HG02798 (cell line): ENCODE data around the gene ALPK3.
"Not testable (repeated sequence)": the region's sequence is repeated elsewhere in the genome, so short reads cannot be mapped to it uniquely, and the experiment has no call there.

Experiments
- ATAC-seq: cut with Tn5 transposase; IDR thresholded peaks from one replicate; pipeline ENCODE4 v1.9.1; 2021; ENCODE audit warnings: mild to moderate bottlenecking; ENCODE audit not compliant: unreplicated experiment, poor library complexity

ALPK3 gene

DNA sequence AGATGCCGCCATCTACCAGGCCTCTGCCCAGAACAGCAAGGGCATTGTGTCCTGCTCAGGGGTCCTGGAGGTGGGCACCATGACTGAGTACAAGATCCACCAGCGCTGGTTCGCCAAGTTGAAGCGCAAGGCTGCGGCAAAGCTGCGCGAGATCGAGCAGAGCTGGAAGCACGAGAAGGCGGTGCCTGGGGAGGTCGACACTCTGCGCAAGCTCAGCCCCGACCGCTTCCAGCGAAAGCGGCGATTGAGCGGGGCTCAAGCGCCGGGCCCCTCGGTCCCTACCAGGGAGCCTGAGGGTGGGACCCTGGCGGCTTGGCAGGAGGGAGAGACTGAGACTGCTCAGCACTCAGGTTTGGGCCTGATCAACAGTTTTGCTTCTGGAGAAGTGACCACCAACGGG is 22.6 kb downstream of the ALPK3 start:
- no peak for ATAC-seq

DNA sequence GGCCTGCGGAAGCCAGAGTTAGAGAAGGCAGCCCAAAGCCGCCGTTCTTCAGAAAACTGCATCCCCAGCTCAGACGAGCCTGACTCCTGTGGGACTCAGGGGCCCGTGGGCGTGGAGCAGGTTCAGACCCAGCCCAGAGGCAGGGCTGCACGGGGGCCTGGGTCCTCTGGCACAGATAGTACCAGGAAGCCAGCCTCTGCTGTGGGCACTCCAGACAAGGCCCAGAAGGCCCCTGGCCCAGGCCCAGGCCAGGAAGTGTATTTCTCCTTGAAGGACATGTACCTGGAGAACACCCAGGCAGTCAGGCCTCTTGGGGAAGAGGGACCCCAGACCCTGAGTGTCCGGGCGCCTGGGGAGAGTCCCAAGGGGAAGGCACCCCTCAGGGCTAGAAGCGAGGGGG is 23.1 kb downstream of the ALPK3 start:
- ATAC-seq = no peak

DNA sequence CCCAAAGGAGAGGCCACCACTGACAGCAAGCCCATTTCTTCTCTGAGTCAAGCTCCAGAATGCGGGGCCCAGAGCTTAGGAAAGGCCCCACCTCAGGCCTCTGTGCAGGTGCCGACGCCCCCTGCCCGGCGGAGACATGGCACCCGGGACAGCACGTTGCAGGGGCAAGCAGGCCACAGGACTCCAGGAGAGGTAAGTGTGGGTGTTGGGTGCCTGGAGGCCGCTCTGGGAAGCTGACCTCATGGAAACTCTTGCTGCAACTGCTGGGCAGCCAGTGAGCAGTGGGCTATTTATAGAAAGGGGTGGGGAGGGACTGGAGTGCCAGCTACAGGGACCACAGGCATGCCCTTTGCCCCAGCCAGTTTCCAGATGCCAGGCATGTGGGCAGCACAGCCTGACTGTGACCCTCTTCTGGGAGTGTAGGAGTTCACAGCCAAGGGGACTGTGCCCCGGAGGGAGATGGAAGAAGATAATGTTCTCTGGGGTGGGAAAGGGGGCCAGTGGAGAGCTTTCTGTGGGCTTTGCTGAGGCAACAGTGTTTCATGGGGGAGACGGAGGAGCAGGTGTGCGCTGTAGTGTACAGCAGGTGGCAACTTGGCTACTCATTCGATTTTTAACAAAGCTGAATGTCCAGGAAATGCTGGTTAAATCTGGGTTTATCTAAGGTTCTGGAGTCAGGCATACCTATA is 23.7 kb downstream of the ALPK3 start:
- ATAC-seq = no peak

DNA sequence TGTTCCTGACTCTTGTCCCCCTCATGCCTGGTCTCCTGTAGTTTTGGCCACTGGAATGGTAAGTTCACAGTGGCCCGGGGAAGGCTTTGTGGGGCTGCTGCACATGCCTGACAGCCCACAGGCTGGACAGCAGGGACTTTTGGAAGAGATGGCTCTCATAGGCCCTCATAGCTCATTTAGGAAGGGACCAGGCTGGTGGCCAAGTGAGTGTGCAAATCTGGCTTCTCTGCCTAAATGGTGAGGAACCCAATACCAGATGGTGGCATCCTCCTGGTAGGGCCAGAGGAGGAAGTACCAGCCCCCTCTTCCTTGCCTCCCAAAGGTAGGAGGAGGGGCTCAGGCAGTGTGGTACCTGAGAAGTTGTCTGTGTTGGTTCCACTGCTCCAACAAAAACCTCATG is 25.6 kb downstream of the ALPK3 start:
- ATAC-seq = no peak

DNA sequence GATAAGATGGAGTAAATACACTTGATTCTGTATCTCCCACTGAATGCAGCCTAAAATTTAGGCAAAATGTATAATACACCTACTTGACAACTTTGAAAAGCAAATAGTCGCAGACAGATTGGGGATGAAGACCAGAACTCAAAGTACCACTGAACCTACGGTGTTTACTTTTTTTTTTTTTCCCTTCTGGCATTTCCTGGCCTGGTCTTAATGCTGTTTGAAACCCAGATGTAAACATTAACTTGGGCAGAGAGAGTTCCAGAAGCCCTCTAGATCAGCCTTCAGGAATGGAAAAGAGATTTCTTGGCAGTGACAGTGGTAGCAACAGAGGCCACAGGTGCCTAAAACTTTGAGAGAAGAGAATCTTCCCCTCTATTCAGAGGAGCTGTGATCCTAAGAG is 27.8 kb downstream of the ALPK3 start:
- ATAC-seq = no peak

DNA sequence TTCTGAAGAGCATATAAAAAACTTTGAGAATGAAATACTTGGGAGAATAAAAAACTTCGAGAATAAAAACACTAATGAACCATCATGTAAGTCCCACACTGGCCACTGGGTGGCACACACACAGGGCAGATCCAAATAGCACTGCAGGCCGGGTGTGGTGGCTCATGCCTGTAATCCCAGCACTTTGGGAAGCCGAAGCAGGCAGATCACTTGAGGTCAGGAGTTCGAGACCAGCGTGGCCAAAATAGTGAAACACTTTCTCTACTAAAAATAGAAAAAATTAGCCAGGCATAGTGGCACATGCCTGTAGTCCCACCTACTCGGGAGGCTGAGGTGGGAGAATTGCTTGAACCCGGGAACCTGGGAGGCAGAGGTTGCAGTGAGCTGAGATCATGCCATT is 28.5 kb downstream of the ALPK3 start:
- ATAC-seq = not testable (repeated sequence)

DNA sequence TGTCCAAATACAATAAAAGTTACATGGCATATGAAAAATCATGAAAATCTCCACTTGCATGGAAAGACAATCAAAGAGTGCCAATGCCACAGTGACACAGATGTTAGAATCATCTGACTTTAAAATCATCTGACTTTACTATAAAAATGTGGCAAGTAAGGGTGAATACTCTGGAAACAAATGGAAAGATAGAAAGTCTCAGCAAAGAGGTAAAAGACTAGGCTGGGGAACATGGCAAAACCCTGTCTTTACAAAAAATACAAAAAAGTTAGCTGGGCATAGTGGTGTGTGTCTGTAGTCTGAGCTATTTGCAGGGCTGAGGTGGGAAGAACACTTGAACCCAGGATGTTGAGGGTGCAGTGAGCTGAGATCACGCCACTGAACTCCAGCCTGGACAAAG is 29.1 kb downstream of the ALPK3 start:
- no peak for ATAC-seq

DNA sequence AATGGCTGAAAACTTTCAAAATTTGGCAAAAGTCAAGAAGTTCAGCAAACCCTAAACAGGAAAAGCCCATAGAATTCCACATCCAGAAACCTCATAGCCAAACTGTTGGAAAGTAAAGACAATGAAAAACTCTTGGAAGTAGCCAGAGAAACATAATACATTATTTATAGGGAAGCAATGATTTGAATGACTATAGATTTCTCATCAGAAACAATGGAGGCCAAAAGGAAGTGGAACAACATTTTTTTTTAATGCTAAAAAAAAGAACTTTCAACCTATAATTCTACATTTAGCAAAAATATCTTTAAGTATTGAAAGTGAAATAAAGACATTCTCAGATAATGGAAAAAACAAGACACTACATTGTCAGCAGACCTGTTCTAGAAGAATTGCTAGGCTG is 30.2 kb downstream of the ALPK3 start:
- no peak for ATAC-seq

DNA sequence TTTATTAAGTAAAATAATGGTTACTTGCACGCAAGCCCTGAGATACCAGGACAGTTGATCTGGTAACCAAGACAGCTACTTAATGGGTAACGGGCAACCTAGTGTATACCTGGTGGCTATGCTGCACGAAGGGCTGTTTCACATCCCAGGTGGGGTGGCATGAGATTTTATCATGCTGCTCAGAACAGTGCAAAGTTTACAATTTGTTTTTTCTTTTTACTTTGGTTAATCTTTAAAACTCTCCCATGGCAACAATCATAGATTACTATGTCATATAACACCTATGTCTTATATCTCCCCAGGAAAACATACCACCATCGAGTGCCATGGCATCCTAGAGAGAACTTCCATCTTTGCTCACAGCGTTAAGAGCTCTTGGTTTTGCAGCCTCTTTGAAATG is 35.1 kb downstream of the ALPK3 start:
- ATAC-seq = no peak

DNA sequence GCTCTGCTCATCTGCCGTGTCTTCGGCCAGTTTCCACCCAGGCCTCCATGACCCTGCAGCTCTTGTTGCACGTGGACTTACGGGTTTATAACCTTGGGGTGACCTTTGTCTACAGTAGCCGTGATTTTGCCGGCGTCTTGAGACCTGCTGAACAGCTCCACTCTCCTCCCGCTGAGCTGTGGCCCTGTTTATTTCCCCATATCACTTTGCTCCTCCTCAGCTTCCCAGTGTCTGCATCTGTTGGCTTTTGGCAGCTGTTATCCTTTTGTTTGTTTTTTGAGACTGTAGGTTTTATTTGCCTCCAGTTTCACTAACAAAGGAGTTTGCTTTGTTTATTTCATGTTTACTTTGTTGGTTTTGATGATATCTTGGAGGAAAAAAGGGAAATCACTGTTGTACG is 38.0 kb downstream of the ALPK3 start:
- ATAC-seq = no peak

DNA sequence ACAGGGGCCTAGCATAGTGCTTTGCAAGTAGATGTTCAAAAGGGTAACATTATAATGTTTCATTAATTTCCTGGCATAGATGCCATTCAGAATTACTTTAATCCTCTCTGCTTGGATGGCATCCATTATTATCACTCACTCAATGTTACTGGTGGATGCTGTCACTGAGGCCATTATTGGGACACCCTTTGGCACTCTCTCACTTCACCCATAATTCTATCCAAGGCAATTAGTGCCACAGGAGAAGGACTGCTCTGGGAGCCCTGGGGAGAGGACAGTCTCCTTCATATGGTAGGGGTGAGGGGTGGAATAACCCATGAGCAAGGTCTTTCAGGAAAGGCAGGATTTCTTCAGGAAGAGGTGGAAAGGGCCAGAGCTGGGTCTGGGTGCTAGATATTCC is 38.6 kb downstream of the ALPK3 start:
- ATAC-seq = no peak

DNA sequence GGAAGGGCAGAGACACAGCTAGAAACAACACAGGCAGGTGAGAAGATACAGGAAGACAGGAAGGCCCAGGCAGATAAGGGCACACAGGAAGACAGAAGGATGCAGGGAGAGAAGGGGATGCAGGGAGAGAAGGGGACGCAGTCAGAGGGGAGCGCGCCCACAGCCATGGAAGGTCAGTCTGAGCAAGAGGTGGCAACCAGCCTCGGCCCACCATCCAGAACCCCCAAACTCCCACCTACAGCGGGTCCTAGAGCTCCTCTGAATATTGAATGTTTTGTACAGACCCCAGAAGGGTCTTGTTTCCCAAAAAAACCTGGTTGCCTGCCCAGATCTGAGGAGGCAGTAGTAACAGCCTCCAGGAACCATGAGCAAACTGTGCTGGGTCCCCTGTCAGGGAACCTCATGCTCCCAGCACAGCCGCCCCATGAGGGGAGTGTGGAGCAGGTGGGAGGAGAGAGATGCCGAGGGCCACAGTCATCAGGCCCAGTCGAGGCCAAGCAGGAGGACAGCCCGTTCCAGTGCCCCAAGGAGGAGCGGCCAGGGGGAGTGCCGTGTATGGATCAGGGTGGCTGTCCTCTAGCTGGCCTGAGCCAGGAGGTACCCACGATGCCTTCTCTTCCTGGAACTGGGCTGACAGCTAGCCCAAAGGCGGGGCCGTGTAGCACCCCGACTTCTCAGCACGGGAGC is 39.7 kb downstream of the ALPK3 start:
- no peak for ATAC-seq

DNA sequence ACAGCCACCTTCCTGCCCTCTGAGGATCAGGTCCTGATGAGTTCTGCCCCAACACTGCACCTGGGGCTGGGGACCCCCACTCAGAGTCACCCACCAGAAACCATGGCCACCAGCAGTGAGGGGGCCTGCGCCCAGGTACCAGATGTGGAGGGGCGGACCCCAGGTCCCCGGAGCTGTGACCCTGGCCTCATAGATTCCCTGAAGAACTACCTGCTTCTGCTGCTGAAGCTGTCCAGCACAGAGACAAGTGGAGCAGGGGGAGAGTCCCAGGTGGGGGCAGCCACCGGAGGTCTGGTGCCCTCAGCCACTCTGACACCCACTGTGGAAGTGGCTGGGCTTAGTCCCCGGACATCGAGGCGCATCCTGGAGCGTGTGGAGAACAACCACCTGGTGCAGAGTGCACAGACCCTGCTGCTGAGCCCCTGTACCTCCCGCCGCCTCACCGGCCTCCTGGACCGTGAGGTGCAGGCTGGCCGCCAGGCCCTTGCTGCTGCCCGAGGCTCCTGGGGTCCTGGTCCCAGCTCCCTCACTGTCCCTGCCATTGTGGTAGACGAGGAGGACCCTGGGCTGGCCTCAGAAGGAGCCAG is 40.4 kb downstream of the ALPK3 start:
- ATAC-seq = no peak

DNA sequence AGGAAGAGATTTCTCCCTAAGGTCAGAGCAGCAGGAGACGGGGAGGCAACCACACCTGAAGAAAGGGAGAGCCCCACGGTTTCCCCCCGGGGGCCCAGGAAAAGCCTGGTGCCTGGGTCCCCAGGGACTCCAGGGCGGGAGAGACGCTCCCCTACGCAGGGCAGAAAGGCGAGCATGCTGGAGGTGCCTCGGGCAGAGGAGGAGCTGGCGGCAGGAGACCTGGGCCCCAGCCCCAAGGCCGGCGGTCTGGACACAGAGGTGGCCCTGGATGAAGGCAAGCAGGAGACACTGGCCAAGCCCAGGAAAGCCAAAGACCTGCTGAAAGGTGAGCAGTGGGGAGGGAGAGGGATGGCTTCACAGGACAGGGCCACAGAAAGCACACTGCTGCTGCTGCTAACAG is 41.1 kb downstream of the ALPK3 start:
- no peak for ATAC-seq

DNA sequence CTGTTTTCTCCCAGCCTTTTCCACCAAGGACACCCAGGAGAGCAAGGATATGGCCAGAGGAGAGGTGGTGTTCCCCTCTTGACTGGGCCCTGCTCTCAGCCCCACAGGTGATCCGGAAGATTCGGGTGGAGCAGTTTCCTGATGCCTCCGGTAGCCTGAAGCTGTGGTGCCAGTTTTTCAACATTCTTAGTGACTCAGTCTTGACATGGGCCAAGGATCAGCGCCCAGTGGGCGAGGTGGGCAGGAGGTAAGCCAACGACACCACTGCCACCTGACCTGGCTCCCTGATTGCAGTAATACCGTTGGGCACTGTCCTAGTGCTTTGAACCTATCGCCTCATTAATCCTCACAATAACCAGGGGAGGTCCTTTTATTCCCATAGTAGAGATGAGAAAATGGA is 42.0 kb downstream of the ALPK3 start:
- ATAC-seq = no peak

DNA sequence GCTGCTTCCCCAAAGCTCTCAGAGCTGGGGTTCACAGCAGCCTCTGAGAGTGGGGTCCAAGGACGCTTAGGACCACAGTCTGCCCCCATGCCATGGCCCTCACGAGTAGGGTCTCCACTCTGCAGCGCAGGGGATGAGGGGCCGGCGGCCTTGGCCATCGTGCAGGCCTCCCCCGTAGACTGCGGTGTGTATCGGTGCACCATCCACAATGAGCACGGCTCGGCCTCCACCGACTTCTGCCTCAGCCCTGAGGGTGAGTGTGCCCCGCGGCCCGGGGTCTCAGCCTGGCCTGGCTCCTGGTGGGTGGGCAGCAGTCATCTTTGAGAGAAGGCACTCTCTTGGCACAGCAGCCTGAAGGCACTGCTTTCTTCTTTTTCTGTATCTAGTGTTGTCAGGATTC is 42.5 kb downstream of the ALPK3 start:
- no peak for ATAC-seq

DNA sequence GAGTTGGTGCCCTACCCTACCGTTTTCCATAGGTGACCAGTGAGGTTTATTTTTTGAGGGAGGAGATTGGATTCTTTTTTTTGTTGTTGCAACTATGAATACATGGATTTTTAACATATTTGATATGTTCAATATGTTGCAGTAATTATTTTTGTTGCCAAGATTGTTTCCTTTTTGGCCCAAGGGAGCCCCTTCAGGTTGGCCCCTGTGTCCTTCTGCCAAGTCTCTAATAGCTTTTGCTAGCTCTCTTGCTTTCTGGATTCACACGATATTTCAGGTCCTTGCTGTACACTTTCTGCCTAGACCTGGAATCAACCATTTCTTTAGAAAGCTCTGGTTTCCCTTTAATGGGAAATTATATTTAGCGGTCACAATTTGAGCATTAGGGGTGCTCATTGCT is 44.6 kb downstream of the ALPK3 start:
- ATAC-seq = no peak

DNA sequence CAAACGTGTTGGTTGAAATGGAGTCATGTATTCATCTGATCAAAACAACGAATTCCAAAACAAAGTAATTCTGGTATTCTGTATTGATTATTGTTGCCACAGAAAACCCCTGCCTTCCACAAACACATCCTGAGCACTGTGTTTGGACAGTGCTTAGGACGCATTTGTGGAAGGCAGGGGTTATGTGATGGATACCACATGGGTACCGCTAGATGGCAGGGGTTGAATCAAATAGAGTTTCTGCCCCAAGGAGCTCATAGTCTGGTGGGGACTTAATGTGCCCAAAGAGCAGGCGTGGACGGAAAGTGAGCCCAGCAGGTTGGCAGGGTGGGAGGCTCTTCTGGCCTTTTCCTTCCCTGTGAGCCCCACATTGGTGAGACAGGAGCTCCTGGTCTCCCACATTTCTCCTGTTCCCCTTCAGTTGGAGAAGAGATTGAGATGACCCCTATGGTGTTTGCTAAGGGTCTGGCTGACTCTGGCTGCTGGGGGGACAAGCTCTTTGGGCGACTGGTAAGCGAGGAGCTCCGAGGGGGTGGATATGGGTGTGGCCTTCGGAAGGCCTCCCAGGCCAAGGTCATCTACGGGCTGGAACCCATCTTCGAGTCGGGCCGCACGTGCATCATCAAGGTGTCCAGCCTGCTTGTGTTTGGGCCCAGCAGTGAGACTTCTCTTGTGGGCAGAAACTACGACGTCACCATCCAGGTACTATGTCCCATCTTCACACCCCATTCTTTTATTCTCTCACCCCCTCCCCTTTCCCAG is 45.2 kb downstream of the ALPK3 start:
- no peak for ATAC-seq

DNA sequence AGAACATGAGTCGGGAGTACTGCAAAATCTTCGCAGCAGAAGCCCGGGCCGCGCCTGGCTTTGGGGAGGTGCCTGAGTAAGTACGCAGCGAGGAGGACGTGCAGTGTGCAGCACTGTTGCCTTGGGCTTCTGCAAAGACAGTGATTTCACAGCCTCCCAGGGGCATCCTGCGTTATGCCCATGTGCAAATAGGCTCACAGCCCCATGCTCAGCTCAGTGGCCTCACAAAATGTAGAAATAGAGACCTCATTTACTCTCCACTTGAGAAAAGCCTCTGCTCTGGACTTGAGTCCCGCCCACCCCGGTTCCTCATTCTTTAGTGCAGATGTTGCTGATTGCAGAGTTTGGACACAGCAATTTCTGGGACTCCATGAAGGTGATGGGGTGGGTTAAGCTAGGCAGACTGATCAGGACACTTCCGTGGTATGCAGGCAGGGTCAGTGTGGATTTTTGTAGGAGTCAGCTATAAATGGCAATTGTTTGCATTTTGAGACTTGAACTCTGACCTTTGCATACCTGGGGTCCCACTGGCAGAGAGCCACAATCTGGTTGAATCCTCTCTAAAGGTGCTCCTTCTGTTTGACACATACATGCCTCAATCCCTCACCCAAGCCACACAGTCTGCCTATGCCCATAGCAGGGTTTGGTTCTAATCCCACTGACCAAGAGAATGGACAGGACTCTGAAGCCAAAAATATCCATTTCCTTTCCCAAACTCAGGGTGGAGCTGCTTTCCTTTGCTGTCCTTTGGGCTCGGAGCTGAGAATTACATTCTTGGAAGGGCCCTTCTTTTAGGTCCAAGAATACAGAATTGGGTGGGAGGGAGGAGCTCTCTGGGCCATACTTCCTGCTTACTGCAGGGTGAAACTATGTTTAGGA is 46.6 kb downstream of the ALPK3 start:
- no peak for ATAC-seq

DNA sequence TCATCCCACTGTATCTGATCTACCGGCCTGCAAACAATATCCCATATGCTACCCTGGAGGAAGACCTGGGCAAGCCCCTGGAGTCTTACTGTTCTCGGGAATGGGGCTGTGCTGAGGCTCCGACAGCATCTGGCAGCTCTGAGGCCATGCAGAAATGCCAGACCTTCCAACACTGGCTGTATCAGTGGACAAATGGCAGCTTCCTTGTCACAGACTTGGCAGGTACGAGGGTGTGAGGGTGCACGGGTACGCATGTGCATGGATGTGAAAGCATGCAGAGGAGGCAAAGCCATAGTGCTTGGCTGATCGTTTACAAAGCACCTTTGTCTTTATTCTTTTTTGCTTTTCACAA is 47.3 kb downstream of the ALPK3 start:
- ATAC-seq = no peak
